ENCODE results near the gene DGKH.

DNA sequence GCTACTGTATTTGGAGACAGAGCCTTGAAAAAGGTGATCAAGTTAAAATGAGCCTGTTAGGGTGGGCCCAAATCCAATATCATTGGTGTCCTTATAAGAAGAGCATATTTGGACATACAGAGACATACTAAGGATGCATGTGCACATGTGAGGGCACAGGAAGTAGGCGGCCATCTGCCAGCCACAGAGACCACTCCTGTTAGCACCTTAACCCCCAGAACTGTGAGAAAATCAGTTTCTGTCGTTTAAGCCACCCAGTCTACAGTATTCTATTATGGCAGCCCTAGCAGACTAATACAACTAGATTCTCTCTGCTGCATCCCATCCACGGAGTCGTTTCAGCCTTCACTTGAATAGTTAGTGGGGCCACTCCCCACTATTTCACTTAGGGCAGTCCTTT is 39.4 kb upstream of the DGKH start:
- TF ChIP-seq CEBPB (IDR thresholded peaks at IDR 0.05; ENCODE audit: low read depth) (no peak), YY1 (IDR thresholded peaks at IDR 0.05; ENCODE audit: extremely low read depth, insufficient replicate concordance, low read depth, low read length) (no peak), EZH2 (IDR thresholded peaks at IDR 0.05) (no peak), ZNF274 (IDR thresholded peaks at IDR 0.05; ENCODE audit: low read depth, low read length) (no peak), POLR2A (IDR thresholded peaks at IDR 0.05; ENCODE audit: borderline replicate concordance, extremely low read depth, insufficient read depth, insufficient read length) (no peak), FOSL1 (IDR thresholded peaks at IDR 0.05; ENCODE audit: low read depth) (no peak), ELF1 (IDR thresholded peaks at IDR 0.05; ENCODE audit: borderline replicate concordance, low read depth) (no peak), POLR2AphosphoS5 (IDR thresholded peaks at IDR 0.05; ENCODE audit: low read depth, low read length) (no peak), SP1 (IDR thresholded peaks at IDR 0.05; ENCODE audit: low read depth) (no peak), EZH2phosphoT487 (IDR thresholded peaks at IDR 0.05; ENCODE audit: borderline replicate concordance) (no peak)
- TF ChIP-seq, protein P1, sequence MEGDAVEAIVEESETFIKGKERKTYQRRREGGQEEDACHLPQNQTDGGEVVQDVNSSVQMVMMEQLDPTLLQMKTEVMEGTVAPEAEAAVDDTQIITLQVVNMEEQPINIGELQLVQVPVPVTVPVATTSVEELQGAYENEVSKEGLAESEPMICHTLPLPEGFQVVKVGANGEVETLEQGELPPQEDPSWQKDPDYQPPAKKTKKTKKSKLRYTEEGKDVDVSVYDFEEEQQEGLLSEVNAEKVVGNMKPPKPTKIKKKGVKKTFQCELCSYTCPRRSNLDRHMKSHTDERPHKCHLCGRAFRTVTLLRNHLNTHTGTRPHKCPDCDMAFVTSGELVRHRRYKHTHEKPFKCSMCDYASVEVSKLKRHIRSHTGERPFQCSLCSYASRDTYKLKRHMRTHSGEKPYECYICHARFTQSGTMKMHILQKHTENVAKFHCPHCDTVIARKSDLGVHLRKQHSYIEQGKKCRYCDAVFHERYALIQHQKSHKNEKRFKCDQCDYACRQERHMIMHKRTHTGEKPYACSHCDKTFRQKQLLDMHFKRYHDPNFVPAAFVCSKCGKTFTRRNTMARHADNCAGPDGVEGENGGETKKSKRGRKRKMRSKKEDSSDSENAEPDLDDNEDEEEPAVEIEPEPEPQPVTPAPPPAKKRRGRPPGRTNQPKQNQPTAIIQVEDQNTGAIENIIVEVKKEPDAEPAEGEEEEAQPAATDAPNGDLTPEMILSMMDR (IDR thresholded peaks at IDR 0.05 in 2 of 3, conservative IDR thresholded peaks at IDR 0.05 in 1 of 3; ENCODE audit: borderline replicate concordance in 1 of 3, insufficient read depth in 1 of 3, low read depth in 2 of 3, low read length in 2 of 3): no peak
- TF ChIP-seq, protein P2, sequence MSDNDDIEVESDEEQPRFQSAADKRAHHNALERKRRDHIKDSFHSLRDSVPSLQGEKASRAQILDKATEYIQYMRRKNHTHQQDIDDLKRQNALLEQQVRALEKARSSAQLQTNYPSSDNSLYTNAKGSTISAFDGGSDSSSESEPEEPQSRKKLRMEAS (IDR thresholded peaks at IDR 0.05): no peak
- TF ChIP-seq, protein P3, sequence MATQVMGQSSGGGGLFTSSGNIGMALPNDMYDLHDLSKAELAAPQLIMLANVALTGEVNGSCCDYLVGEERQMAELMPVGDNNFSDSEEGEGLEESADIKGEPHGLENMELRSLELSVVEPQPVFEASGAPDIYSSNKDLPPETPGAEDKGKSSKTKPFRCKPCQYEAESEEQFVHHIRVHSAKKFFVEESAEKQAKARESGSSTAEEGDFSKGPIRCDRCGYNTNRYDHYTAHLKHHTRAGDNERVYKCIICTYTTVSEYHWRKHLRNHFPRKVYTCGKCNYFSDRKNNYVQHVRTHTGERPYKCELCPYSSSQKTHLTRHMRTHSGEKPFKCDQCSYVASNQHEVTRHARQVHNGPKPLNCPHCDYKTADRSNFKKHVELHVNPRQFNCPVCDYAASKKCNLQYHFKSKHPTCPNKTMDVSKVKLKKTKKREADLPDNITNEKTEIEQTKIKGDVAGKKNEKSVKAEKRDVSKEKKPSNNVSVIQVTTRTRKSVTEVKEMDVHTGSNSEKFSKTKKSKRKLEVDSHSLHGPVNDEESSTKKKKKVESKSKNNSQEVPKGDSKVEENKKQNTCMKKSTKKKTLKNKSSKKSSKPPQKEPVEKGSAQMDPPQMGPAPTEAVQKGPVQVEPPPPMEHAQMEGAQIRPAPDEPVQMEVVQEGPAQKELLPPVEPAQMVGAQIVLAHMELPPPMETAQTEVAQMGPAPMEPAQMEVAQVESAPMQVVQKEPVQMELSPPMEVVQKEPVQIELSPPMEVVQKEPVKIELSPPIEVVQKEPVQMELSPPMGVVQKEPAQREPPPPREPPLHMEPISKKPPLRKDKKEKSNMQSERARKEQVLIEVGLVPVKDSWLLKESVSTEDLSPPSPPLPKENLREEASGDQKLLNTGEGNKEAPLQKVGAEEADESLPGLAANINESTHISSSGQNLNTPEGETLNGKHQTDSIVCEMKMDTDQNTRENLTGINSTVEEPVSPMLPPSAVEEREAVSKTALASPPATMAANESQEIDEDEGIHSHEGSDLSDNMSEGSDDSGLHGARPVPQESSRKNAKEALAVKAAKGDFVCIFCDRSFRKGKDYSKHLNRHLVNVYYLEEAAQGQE (IDR thresholded peaks at IDR 0.05; ENCODE audit: low read depth): no peak

Measured in HCT116 (cell line).